ENCODE measurements around the gene GAB3.

GRCh38 chrX:154784149-154784995, 33.5 kb upstream of the GAB3 start:
- TF ChIP-seq, protein P1, sequence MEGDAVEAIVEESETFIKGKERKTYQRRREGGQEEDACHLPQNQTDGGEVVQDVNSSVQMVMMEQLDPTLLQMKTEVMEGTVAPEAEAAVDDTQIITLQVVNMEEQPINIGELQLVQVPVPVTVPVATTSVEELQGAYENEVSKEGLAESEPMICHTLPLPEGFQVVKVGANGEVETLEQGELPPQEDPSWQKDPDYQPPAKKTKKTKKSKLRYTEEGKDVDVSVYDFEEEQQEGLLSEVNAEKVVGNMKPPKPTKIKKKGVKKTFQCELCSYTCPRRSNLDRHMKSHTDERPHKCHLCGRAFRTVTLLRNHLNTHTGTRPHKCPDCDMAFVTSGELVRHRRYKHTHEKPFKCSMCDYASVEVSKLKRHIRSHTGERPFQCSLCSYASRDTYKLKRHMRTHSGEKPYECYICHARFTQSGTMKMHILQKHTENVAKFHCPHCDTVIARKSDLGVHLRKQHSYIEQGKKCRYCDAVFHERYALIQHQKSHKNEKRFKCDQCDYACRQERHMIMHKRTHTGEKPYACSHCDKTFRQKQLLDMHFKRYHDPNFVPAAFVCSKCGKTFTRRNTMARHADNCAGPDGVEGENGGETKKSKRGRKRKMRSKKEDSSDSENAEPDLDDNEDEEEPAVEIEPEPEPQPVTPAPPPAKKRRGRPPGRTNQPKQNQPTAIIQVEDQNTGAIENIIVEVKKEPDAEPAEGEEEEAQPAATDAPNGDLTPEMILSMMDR (IDR thresholded peaks at IDR 0.05; ENCODE audit: poor library complexity, severe bottlenecking): no peak
- TF ChIP-seq EP300 (conservative IDR thresholded peaks at IDR 0.05; ENCODE audit: poor library complexity, severe bottlenecking): no peak
- TF ChIP-seq RAD21 (conservative IDR thresholded peaks at IDR 0.05): no peak
- no peak for TF ChIP-seq EZH2 (IDR thresholded peaks at IDR 0.05; ENCODE audit: borderline replicate concordance, insufficient read depth, low read length, poor library complexity, severe bottlenecking)
- no peak for TF ChIP-seq TAF1 (IDR thresholded peaks at IDR 0.05; ENCODE audit: low read depth)
- no peak for TF ChIP-seq POLR2AphosphoS5 (IDR thresholded peaks at IDR 0.05)
- TF ChIP-seq MXI1 (conservative IDR thresholded peaks at IDR 0.05; ENCODE audit: poor library complexity, severe bottlenecking): no peak
- TF ChIP-seq, protein P2, sequence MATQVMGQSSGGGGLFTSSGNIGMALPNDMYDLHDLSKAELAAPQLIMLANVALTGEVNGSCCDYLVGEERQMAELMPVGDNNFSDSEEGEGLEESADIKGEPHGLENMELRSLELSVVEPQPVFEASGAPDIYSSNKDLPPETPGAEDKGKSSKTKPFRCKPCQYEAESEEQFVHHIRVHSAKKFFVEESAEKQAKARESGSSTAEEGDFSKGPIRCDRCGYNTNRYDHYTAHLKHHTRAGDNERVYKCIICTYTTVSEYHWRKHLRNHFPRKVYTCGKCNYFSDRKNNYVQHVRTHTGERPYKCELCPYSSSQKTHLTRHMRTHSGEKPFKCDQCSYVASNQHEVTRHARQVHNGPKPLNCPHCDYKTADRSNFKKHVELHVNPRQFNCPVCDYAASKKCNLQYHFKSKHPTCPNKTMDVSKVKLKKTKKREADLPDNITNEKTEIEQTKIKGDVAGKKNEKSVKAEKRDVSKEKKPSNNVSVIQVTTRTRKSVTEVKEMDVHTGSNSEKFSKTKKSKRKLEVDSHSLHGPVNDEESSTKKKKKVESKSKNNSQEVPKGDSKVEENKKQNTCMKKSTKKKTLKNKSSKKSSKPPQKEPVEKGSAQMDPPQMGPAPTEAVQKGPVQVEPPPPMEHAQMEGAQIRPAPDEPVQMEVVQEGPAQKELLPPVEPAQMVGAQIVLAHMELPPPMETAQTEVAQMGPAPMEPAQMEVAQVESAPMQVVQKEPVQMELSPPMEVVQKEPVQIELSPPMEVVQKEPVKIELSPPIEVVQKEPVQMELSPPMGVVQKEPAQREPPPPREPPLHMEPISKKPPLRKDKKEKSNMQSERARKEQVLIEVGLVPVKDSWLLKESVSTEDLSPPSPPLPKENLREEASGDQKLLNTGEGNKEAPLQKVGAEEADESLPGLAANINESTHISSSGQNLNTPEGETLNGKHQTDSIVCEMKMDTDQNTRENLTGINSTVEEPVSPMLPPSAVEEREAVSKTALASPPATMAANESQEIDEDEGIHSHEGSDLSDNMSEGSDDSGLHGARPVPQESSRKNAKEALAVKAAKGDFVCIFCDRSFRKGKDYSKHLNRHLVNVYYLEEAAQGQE (IDR thresholded peaks at IDR 0.05; ENCODE audit: borderline replicate concordance): no peak
